Activated CD8-positive, alpha-beta T cell treated with anti-CD3 and anti-CD28 coated beads for 36 hours (primary cell): ENCODE results near the gene FOXP4. TPM values are rescaled to one million over a fixed set of nuclear protein-coding genes. Genes with fewer than 3 reads are reported as not detected.

ENCODE experiments used
- ATAC-seq: fragments of 200-7000 bp; cut with Tn5 transposase; one replicate; pipeline ENCODE4 v1.10.0; 2021; ENCODE audit warnings: mild to moderate bottlenecking, moderate library complexity
- CTCF ChIA-PET: fragments of 350-600 bp; sonication (Branson Sonifier 250); formaldehyde crosslinking; loops from one replicate; lab custom pipeline; 2021; ENCODE audit warnings: antibody characterized with exemption; lab: Charles Lee
- POLR2A ChIA-PET: fragments of 350-600 bp; sonication (Branson Sonifier 250); formaldehyde crosslinking; loops from one replicate; lab custom pipeline; 2021; ENCODE audit warnings: antibody characterized with exemption; lab: Charles Lee
- DNase-seq: peaks from one replicate; pipeline ENCODE4 v3.0.0-alpha.2; 2020
- H3K27ac Mint-ChIP-seq: one replicate; pipeline ENCODE4 v1.8.0; 2021; ENCODE audit warnings: mild to moderate bottlenecking, mixed read lengths
- H3K27me3 Mint-ChIP-seq: one replicate; pipeline ENCODE4 v1.8.0; 2021; ENCODE audit warnings: mixed read lengths
- H3K36me3 Mint-ChIP-seq: one replicate; pipeline ENCODE4 v1.8.0; 2021; ENCODE audit warnings: low read depth, mixed read lengths
- H3K4me1 Mint-ChIP-seq: one replicate; pipeline ENCODE4 v1.8.0; 2021; ENCODE audit warnings: low read depth, mixed read lengths
- H3K4me3 Mint-ChIP-seq: one replicate; pipeline ENCODE4 v1.8.0; 2021; ENCODE audit warnings: mild to moderate bottlenecking, moderate library complexity, mixed read lengths
- H3K9me3 Mint-ChIP-seq: one replicate; pipeline ENCODE4 v1.8.0; 2021; ENCODE audit warnings: mixed read lengths
- CTCF ChIP-seq: fragments of 200-600 bp; IDR thresholded peaks from one replicate; pipeline ENCODE4 v1.8.0; 2022; ENCODE audit warnings: antibody characterized with exemption, mild to moderate bottlenecking
- intact Hi-C: fragments of 100-400 bp; cut with micrococcal nuclease; formaldehyde crosslinking; loops from one replicate; pipeline ENCODE4 v1.10.0; 2022
- total RNA-seq, 2 experiments: library from RNA; stranded (reverse); gene quantifications; one replicate each; pipeline ENCODE4 v1.2.3, GENCODE V29; 2021

Gene FOXP4
- total RNA-seq, 2 experiments from 2014 or later, result 11.0 to 11.8 TPM

- Mint-ChIP-seq H3K4me3 (no peak overlapping the region), H3K4me1 (peaks cover 22% of the 10 kb centered on the region), H3K9me3 (no peaks in the 10 kb centered on the region), H3K27ac (no peak overlapping the region), H3K27me3 (peaks cover 3% of the 10 kb centered on the region), H3K36me3 (peaks cover 8% of the 10 kb centered on the region)
- POLR2A ChIA-PET, result interaction anchor here (0.8 kb wide), 1 partner anchor 12 kb away, joined by 3 read pairs; no protein-coding TSS in a partner anchor
- CTCF ChIA-PET, result interaction anchor here (0.8 to 1.1 kb wide), 2 partner anchors 121 to 138 kb away, joined by 3 to 4 read pairs; no protein-coding TSS in a partner anchor
- intact Hi-C loops, result no loop called here
- DNase-seq (no peak), ATAC-seq (no peak)
- no peak for TF ChIP-seq CTCF
Observed at GRCh38 chr6:41561931-41562911, 16.0 kb downstream of the FOXP4 start.

- no peak for ATAC-seq
- CTCF ChIA-PET, result interaction anchor here (0.8 kb wide), 1 partner anchor 120 kb away, joined by 3 read pairs; no protein-coding TSS in a partner anchor
Observed at GRCh38 chr6:41563060-41563776, 17.0 kb downstream of the FOXP4 start.

GRCh38 chr6:41564448-41565142, 18.4 kb downstream of the FOXP4 start:
- ATAC-seq, result no peak
- intact Hi-C loops, result no loop called here
- CTCF ChIA-PET, result no interaction called here
- POLR2A ChIA-PET, result no interaction called here
- H3K36me3 Mint-ChIP-seq, result peaks cover 8% of the 10 kb centered on the region
- no peaks in the 10 kb centered on the region for H3K27me3 Mint-ChIP-seq
- TF ChIP-seq CTCF, result no peak
- H3K9me3 Mint-ChIP-seq, result no peaks in the 10 kb centered on the region
- H3K4me3 Mint-ChIP-seq, result no peak overlapping the region
- peaks cover 18% of the 10 kb centered on the region for H3K4me1 Mint-ChIP-seq
- H3K27ac Mint-ChIP-seq, result no peak overlapping the region
- no peak for DNase-seq

More at GRCh38 chr6:41563060-41563776, 17.0 kb downstream of the FOXP4 start:
- Mint-ChIP-seq H3K36me3 (peaks cover 8% of the 10 kb centered on the region), H3K4me3 (no peak overlapping the region), H3K9me3 (no peaks in the 10 kb centered on the region), H3K27ac (no peak overlapping the region), H3K4me1 (peaks cover 22% of the 10 kb centered on the region), H3K27me3 (peaks cover 3% of the 10 kb centered on the region)
- TF ChIP-seq CTCF, result no peak
- POLR2A ChIA-PET, result no interaction called here
- no peak for DNase-seq
- intact Hi-C loops, result no loop called here

GRCh38 chr6:41565701-41566100, 19.5 kb downstream of the FOXP4 start:
- H3K27me3 Mint-ChIP-seq, result no peaks in the 10 kb centered on the region
- no peak for DNase-seq
- peaks cover 8% of the 10 kb centered on the region for H3K36me3 Mint-ChIP-seq
- H3K4me1 Mint-ChIP-seq, result peaks cover 9% of the 10 kb centered on the region
- H3K9me3 Mint-ChIP-seq, result no peaks in the 10 kb centered on the region
- no peak for ATAC-seq
- intact Hi-C loops, result no loop called here
- H3K27ac Mint-ChIP-seq, result no peak overlapping the region
- ChIA-PET POLR2A (no interaction called here), CTCF (no interaction called here)
- no peak for TF ChIP-seq CTCF
- no peak overlapping the region for H3K4me3 Mint-ChIP-seq
